Measurements from ENCODE around the gene SEPHS1.

- TF ChIP-seq CTCF (IDR thresholded peaks at IDR 0.05; ENCODE audit: insufficient read depth, low read depth, low read length) (no peak), EZH2 (IDR thresholded peaks at IDR 0.05; ENCODE audit: insufficient read depth, low read length) (no peak)
These were observed 79.8 kb downstream of the SEPHS1 start for GRCh38 chr10:13268310-13268709.

Measured in astrocyte (in vitro differentiated cells and primary cell).